CD4-positive, alpha-beta T cell treated with Interleukin-1 beta for 1 hour (primary cell): ENCODE measurements around the gene MECP2.

Experiments
- DNase-seq, 2 donors: peaks; one replicate each; pipeline ENCODE4 v3.0.0-alpha.2; 2020 to 2022

MECP2 gene

DNA sequence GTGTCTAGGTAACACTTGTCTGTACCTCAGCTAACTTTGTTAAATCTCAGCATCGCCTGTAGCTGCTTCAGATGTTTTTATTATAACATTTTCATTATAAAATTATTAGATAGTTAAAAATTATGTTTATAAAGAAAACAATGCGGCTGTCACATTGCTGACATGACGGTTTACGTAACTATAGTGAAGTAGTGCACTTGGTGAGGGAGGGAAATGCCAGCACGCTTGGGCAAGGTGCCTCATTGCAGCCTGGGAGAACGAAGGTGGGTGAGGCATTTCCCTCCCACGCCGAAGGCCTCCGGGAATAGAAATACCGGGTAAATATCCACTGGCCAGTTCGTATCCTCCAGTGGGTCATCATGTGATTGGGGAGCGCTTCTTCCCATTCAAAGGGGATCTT lies 109.0 kb downstream of the MECP2 start:
- no peak for DNase-seq

DNA sequence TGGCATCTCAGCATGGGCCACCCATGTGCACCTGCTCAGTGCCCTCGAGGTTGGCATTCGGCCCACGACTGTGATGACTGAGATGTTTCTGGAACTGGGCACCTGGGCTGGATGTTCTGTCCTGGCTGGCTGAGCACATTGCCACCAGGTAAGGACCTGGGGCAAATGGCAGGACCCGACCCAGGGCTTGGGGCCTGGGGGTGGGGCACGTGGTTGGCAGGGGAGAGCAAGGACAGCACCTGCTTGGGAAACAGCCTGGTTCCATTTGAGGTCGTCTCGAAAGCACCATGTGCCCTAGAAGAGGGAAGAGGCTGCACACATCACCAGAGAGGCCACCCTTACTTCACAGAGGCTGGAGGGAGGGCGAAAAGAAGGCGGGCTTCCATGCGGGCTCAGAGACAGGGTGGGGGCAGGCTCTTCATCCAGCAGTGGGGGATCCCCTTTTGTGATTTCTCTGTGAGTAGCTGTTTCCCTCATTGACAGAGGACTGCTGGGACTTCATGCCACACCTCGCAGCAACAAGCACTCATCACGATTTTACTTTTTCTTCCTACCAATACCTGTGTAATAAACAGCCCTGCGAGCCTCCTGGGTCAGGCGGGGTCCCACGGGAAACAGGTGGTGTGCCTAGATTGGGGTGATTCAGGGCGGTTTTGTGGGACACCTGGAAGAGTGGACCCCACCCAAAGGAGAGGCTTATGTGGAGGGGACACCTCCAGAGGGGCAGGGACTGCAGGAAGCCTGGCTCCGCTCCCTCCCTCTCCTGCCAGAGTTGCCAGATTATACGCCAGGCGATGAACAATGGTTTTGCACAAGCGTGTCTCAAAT lies 113.0 kb downstream of the MECP2 start:
- peak; percentile 39 to 53 for DNase-seq

DNA sequence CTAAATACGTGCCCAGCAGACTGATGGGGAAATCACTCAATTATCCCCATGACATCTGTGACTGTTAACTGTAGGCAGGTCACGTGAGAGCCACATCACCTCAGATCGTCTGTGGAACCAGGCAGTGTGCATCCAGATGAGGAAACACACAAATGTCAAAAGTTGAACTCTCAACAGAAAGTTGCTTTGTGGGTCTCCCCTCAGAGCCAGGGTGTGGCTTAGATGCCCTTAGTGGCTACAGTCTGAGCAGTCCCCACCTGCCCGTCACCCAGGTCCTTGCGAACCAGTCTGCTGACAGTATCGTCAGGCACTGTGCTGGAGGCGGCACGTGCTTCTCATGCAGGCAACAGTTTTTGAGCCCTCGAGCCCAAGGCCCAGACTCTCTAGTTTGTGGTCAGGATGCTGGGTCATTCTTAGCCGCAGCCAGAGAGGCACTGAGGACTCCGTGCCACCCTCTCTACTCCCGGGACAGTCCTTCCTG lies 114.2 kb downstream of the MECP2 start:
- DNase-seq: peak; percentile 7 to 49

DNA sequence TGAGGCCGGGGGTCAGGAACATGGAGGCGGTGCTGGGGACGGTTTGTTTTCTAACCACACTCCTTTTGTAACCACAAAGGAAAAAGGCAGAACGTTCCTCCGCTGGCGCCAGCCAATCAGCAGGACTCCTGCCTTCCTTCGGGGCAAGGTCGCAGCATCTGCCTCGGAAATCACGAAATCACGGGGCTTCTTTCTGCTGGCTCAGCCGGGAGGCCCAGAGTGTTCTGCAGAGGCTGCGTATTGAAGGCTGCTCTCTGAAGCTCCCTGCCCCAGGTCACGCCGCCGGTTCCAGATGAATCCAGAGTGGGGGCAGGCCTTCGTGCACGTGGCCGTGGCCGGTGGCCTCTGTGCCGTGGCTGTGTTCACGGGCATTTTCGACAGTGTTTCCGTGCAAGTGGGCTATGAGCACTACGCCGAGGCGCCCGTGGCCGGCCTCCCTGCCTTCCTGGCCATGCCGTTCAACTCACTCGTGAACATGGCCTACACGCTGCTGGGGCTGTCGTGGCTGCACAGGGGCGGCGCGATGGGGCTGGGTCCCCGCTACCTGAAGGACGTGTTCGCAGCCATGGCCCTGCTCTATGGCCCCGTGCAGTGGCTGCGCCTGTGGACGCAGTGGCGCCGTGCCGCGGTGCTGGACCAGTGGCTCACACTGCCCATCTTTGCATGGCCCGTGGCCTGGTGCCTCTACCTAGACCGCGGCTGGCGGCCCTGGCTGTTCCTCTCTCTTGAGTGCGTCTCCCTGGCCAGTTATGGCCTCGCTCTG lies 115.6 kb downstream of the MECP2 start:
- DNase-seq: peak; percentile 73 to 76

DNA sequence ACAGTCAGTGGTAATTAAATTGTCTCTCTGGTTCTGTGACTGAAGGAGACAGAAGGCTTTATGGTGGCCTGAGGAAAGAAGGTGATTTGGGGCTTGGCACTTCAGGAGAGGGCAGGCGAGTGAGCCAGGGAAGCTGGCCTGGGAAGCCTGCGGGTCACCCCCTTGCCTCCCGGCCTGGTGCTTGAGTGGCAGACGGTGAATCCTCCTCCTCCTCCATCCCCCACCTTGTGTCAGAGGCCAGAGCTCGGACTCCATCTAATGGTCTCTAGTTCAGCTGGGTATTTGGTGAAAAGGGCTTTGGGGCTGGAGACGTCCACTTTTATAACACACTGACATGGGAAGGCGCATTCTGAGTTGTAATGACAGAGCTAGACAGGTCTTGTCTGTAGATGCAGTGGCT lies 116.3 kb downstream of the MECP2 start:
- no peak for DNase-seq

GRCh38 chrX:153980394-153980793 lies 117.1 kb downstream of the MECP2 start:
- peak; percentile 31 to 40 for DNase-seq

DNA sequence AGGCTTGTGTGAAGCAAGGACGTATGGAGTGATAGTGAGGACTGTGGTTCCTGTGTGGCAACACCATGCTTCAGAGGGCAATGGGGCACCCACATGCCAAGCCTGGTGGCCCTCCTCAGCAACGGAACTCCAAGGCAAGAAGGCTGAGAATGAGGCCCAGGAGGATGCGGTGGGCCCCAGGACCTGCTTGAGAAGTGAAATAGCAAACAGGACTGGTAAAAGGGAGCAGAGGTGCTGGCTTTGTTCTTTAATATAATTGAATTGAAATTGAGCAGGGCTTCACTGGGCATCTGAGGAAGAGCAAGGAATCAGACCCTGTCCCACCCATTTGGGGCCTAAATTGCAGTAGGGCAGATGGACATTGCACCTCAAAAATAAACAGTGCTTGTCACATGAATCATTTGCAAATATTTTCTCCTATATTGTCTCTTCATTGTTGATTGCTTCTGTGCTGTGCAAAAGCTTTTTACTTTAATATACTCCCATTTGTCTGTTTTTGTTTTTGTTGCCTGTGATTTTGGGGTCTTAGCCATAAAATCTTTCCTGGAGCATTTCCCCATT lies 122.7 kb downstream of the MECP2 start:
- DNase-seq: no peak

DNA sequence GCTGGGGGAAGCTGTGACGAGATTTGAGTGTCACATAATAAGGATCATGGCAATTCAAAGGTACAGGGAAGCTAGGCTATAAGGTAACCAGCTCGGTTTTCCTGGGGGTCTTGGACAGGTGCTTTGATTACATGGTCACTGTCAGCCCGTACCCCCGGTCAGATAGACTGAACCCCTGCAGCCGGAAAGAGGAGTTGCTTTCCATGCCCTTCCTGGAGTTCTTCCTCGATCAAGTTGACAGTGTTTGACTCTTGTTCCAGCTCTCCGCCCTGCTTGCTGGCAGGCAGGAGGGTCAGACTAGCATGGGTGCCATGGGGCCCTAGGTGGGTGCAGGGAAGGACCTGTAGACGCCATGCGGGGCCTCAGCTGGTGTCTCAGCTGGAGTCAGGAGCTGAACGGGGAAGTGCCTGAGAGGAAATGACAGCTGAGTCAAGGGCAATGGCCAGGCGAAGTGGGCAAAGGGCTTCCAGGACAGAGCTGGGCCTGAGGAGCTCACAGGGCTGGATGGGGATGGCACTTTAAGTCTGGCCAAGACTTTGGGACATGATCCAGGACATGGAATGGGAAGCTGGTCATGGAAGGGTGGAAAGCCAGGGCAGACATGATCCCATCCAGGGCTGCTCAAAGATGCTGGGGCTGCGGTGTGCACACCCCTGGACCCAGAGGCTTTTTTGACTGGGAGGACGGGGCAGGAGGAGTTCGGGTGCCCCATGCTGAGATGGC lies 123.4 kb downstream of the MECP2 start:
- DNase-seq: peak in 1 of 2 donors; percentile 30

DNA sequence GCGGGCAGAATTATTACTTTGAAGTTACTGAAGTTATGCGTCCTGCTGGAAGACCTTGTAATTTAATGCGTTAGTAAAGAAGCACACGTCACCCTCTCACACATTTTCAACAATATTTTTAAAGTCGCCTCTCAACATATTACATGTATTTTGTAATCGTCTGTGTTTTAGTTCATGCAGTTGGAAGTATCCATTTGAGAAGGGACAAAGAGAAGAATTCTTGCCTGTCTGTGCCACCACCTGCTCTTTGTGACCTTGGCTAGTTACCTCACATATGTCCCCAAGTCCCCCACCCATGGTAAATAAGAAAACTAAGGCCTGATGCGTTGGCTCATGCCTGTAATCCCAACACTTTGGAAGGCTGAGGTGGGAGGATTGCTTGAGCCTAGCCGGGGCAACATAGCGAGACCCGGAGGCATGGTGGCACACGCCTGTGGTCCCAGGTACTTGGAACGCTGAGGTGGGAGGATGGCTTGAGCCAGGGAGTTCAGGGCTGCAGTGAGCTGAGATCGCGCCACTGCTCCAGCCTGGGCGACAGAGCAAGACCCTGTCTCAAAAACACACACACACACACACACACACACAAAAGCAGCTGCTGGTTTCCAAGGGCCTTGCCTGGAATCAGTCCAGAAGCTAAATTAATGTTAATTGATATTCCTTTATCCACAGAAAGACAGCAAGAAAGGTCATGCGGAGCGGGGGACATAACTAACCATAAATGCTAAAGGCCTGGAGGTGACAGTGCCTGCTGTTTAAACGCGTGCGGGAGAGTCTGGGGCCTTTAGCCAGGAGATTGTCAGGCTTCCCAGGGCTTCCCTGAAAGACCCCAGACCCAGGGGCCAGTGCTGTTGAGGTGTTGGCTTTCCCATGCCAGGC lies 124.2 kb downstream of the MECP2 start:
- DNase-seq: no peak

DNA sequence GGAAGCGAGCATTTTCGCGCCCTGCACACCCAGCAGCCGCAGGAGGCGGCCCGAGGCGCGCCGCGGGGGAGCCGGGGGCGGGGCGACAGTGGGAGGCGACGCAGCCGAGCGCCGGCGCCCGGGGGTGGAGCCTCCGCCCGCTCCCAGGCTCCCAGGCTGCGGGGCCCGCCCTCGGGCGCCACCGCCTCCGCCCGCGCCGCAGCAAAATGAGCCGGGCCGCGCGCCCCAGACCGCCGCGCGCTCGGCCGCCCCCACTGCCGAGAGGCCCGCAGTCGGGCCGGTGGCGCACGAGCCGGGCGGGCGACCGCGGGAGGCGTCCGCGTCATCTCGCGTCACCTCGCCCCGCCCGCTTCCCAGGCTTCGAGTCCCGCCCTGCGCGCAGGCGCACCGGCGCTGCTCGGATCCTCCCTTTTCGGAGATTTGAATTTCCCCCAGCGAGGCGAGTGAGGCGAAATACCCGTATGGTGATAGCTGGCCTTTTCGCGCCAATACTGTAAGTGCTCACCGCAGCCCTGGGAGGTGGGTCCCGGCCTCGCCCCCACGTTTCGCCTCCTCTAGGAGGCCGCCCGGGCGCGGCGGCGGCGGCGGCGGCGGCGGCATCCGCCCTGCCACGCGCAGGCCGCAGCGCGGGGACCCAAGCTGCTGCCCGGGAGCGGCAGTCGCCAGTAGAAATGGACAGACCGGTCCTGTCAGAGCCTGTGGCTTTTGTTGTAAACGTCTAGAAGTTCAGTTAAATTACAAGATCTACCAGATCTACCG lies 125.0 kb downstream of the MECP2 start, which contains the start of gene TMEM187:
TMEM187 (plus strand) TSS at position 387 of the 759 bp plus-strand sequence. CDS start 9,309 bp downstream, outside the sequence.
- DNase-seq: peak; percentile 91 to 92
